GM21390 (cell line): ENCODE data around the gene JMY.
A peak's percentile ranks its signal among the peaks of the same experiment; 100 is the strongest.

Source experiments
- ATAC-seq: cut with Tn5 transposase; IDR thresholded peaks from one replicate; pipeline ENCODE4 v1.9.1; 2021; ENCODE audit not compliant: unreplicated experiment

Gene JMY, protein sequence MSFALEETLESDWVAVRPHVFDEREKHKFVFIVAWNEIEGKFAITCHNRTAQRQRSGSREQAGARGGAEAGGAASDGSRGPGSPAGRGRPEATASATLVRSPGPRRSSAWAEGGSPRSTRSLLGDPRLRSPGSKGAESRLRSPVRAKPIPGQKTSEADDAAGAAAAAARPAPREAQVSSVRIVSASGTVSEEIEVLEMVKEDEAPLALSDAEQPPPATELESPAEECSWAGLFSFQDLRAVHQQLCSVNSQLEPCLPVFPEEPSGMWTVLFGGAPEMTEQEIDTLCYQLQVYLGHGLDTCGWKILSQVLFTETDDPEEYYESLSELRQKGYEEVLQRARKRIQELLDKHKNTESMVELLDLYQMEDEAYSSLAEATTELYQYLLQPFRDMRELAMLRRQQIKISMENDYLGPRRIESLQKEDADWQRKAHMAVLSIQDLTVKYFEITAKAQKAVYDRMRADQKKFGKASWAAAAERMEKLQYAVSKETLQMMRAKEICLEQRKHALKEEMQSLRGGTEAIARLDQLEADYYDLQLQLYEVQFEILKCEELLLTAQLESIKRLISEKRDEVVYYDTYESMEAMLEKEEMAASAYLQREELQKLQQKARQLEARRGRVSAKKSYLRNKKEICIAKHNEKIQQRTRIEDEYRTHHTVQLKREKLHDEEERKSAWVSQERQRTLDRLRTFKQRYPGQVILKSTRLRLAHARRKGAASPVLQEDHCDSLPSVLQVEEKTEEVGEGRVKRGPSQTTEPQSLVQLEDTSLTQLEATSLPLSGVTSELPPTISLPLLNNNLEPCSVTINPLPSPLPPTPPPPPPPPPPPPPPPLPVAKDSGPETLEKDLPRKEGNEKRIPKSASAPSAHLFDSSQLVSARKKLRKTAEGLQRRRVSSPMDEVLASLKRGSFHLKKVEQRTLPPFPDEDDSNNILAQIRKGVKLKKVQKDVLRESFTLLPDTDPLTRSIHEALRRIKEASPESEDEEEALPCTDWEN

DNA sequence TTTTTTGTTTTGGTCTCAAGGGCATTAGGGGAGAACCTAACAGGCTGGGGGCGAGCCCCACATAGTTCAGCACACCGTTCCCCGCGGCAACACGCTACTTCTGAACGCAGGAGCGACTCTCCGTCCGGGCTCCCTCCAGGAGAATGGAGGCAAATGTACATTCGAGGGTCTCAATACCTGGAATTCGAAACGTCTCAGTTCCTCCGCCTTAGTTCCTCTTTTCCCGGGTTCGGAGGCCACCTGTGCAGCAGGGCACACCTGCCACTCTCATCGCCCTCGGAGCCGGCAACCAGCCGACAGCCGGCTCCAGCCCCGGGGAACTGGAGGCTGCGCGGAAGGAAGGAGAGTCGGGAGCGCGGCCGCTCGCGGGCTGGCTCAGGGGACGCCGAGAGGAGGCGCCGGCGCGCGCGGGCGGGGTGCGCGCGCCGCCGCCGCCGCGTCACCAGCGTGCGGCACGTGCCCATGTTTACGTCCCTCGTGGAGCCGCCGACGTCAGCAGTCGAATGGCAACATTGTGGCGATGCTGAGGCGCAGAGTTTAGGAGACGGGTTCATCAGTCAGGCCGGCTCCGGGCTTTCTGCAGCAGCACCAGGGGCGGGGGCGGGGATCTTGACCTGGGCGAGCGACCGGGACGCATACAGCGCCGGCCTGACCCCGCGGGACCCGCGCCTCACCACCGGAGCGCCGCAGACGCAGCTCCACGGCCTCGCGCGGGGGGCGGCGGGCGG is at the start of gene JMY:
Gene JMY (plus strand): TSS at position 498 of the 728 bp plus-strand sequence. CDS start 520 bp downstream, outside the sequence.
- peak; percentile 77 for ATAC-seq

DNA sequence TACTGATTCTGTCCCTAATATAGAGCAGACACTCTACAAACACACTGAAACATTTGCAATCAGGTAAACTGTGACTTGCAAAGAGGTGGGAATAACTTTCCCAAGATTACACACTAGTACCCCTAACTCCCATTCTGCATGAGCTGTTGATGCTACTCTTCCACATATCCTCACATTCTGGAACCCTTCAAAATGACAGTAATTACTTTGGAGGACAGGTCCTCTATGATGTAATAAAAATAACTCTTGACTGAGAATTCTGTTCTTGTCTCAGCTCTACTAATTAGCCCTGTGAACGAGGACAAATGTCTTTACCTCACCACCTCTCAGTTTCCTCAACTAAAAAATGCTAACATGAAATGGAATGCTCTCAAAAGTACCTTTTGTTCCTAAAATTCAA is 49.5 kb upstream of the JMY start:
- no peak for ATAC-seq

DNA sequence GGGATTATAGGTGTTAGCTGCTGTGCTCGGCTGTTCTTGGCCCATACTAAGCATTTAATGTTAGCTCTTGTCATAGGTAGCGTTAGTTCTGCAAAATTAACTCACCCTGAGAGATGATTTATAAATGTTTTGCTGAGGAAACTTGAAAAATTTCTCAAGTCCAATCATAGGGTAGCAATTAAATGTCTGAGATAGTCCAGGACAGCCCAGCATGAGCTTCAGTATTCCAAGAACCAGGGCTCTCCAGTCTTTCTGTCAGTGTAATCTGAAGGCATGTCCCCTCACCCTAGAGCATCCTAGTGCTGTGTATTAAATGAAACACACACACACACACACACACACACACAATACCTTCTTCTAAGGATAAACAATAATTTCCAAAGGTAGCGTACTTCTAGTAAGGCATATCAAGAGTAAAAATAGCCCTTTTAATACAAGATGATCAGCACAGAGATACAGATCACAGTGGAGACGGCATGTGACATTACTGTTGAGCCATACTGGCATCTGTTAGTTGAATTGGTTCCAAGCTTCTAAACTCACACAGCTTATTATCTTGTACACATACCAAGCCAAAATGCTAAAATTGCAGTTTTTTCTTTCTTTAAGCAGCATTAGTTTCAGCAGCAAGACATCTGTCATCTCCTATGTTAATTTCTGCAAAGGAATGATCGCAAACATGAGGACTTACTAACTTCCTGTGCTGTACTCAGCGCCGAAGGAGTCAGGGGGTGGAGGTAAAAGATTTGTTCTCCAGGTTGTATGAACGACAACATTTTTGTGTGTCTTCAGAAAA is 46.3 kb upstream of the JMY start:
- ATAC-seq = no peak

DNA sequence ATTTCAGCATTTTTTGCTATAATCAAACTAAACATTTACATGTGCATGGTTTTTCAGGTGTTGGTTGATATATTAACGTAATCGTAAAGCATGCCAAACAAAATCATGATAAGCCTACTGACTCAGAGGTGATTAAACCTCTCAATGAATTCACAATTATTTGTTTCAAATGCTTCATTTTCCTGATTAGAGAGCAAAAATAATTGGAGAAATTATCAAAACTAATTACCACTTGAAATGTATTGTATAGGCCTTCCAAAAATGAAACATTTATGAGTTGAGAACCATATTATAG is 45.7 kb upstream of the JMY start:
- no peak for ATAC-seq

DNA sequence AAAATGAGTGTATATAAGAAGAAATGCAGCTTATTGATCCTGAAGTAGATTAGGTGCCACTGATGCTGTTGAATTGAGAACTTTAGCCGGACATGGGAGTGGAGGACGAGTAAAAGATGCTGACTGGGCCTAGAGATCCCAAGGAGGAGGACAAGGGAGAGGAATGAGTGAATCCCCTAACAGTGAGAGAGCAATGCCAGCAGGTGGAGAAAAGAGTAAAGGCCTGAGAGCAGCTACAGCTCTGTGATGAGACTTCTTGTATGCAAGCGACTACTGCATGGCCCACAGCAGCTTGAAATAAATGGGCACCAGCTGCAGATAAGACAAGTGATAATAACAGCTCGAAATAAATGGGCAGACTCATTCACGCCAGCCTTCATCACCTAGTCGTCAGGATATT is 44.5 kb upstream of the JMY start:
- no peak for ATAC-seq

DNA sequence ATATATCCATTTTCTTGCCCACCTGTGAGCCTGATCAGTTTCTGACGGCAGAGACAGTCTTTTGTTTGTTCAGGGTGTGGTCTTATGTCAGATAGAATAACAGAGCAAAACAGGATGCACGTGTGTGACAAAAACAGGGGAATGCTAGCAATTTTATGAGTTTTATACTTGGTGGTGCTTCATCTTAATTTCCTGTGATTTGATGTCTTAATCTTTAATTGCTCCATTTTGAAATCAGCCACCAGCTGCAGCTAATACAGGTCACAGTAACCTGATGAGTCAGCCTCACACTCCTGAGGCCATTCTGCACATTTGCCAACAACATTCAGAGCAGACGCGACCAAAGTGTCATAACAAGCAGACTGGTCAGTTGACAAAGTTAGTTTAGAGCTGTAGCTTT is 42.3 kb upstream of the JMY start:
- no peak for ATAC-seq

DNA sequence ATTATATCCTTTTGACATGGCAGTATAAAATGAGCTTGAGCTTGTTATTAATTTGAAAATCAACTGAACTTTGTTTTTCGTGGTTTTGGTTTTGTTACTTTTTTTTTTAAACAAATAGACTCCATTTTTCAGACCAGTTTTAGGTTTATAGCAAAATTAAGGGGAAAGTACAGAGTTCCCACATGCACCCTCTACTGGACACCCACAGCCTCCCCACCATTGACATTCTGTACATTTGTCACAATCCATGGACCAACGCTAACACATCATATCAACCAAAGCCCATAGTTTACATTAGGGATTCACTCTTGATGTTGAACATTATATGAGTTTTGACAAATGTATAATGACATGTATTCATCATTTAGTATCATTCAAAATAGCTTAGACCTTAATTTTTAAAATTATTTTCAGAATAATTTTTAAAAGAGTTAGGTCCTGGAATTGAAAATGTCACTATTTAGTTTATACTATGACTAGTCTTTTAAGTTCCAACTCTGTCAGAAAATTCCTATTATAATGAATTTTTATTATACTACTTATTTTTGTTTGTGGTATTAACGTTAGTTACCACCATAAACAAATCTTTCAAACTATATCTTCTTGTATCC is 35.3 kb upstream of the JMY start:
- no peak for ATAC-seq

DNA sequence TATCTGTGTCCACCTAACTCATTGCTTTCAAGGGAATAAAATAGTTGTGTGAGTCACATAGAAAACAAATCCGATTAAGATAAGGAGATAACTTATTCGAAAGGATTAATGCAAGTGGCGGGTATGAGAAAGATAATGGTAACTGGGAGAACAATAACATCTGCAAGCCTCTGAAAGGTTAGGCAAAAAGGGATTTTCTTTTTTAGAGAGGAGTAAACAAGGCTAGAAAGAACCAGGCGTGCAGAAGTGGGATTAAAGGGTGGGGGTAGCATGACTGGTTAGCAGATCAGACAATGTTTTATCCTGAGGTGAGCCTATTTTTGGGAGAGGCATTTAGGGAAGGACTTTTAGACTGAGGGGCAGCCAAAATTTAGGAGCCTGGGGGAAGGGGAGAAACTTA is 34.7 kb upstream of the JMY start:
- no peak for ATAC-seq

DNA sequence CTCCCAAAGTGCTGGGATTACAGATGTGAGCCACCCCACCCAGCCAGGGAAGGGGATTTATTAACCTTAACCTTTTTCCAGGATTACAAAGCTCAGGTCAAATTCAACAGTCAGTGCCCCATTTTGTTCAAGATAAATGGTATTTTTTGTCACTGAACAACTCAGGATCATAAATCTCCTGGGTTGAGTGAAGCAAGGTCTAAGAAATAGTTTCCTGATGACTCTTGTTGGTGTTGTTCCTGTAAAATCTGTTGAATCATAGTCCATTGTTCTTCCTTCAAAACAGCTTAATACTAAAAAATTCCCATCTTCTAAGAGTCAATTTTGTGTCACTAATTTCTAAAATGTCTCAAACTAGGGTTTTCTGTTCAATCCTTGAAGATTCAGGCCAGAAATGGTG is 33.9 kb upstream of the JMY start:
- no peak for ATAC-seq

DNA sequence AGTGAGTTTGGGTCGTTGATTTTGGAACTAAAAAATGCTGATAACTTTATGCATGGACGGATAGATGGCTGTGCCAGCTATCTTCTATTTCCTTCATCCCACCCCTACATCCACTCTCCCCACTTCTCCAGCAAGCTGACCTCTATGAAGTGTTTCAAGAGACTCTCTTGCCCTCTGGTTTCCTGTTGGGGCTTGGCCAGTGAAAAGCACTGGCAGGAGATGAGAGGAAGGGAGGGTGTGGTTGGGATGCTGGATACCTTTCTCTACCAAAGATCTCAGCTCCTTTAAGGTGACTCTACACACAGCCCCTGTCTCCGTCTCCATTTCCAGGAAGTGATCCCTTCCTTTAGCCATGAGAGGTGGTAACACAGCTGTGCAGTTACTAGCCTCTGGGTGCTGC is 30.0 kb upstream of the JMY start:
- ATAC-seq = no peak

DNA sequence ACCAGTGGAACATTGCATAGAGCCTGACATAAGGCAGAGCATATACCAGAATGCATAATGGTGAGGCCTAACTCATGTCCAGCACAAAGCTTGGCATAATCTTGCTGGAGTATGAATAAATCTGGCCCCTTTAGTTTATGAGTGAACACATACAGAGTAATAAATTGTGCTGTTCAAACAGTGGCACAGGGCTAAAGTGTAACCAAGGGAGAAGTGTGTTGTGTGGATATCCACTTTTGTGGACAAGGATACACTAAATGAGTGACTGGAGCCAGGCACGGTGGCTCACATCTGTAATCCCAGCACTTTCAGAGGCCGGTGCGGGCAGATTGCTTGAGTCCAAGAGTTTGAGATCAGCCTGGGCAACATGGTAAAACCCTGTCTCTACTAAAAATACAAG is 29.4 kb upstream of the JMY start:
- ATAC-seq = no peak

DNA sequence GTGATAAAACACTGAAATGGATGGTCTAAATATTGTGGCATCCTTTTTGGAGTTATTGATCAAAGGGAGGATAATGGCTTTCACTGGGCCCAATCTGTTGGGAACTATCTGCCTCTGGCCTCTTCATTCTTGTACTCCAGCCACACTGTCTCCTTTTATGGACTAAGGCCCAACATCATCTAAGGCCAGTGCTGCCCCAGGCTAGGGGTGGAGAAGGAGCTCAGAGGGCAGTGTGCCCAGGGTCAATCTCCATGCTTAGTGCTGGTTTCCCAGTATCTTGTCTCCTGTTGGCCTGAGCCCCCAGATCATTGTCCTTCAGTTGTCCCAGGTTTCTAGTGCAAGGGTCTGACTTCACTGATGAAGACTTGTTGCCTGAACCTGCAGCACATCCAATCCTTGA is 26.4 kb upstream of the JMY start:
- ATAC-seq = no peak

DNA sequence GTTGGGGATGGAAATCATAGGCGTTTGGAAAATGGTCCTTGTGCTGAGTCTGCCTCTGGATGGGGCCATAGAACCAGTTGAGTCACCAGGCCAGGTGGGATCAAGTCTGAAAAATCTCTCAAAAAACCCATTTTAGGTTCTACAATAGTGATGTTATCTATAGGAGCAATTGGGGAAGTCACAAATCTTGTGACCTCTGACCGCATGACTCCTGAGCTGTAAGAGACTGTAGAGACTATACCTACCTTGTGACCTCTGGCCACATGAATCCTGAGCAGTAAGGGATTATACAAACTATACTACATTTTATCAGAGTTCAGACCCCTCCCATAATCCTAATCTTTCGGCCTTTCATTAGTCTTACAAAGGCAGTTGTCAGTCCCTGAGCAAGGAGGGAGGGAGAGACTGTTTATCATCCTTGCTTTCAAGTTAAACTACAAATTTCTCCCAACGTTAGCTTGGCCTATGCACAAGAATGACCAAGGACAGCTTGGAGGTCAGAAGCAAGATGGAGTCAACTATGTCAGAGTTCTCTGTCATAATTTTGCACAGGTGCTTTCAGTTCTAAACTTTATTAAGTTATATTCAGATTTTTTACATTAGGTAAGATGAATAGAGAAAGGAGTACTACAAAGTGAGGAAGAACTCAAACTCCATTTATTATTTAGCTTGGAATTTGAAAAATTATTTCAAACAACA is 11.5 kb upstream of the JMY start:
- ATAC-seq = no peak

DNA sequence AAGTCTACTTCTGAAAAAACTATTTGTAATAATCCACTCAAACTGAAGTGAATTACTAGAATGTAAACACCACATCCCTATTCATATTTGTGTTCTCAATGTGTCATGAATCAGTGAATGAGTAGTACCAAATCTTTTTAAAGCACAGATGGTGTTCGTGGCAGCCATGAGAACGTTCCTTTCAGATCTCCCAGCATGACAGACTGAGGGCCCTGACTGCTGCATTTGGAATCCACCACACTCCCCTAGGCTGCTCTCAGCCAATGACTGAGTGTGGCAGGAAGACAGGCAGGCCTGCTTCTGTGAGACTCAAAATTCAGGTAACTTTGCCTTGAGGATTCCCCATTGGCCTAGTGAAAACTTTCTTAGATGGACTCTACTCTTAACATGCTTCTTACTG is 10.9 kb upstream of the JMY start:
- ATAC-seq = no peak

DNA sequence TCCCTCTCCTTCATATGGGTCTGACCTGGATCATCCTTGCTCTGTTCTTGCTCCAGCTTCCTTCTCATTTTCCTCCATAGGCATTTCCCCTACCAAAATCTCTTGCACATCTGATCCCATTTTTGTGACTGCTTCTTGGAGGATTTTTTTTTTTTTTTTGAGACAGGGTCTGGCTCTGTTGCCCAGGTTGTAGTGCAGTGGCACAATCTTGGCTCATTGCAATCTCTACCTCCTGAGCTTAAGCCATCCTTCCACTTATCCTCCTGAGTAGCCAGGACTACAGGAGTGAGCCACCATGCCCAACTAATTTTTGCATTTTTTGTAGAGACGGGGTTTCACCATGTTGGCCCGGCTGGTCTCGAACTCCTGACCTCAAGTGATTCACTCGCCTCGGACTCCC is 10.5 kb upstream of the JMY start:
- no peak for ATAC-seq

DNA sequence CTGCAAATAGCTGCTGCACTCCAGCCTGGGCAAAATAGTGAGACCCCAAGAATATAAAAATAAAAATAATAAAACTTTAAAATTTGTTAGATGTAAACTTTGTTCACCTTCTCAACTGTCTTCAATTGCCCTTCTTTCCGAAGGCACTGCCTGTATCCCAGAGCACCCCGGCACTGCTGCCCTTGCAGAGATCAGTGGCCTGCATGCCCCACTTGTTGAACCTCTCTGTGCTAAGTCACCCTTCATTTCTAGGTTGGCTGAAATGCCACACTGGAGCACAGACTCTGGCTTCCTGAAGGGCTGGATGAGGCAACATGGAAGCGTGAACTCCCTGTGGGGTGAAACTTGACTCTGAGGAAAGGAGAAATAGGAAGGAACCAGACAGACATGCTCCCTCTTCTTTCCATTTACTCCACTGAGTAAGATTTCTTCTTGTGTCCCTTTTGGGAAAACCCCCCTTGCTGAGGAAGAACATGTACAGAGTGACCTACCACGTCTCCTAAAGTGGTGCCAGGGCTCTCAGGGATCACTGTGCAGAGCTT is 8.4 kb upstream of the JMY start:
- ATAC-seq = no peak

DNA sequence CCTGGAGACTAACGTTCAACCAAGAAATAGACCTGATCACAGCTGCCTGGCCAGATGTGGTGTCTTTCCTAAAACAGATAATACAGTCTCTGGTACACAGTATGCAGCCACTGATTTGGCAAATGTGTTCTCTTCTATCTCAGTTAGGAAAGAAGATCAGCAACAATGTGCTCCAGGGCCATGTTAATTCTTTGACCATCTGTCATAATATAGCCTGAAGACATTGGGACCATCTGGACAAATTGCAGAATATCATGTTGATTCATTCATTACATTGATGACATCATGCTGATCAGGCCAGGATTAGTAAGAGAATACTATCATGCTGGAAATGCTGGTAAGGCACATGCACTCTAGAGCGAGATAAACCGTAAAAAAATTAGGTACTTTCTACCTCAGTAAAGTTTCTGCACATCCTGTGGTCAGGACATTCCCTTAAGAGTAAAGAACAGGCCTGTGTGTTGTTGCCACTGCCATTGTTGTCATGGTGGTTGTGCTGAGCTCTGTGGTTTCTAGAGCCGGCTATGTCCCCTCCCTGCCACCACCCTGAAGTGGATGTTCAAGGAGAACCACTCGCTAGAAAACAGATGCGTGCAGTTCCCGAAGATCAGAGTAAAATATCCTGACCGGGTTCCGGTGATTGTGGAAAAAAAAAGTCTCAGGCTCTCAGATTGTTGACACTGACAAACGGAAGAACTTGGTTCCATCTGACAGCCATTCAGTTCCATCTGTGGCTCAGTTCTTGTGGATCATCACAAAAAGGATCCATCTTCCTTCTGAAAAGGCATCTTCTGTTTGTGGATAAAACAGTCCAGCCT is 6.4 kb upstream of the JMY start:
- ATAC-seq = peak; percentile 74

DNA sequence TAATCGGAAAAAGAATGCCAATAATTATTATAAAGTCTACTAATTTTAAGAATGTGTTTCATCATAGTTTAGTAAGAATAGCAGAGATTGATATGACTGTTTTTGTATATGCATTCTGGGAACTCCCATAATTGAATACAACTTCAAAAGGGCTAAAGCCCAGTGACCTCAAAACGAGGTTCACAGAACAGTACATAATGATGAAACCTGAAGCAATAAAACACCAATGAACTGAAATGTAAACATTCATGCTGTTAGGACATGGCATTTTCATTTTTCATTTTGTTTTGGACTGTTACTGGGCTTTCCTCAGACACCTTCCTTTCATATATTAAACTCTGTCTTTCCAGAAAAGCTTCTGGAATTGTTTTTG is 684 bp upstream of the JMY start:
- peak; percentile 1 for ATAC-seq
